SHP77 (cell line): ENCODE results near the gene SP4.
"Not testable (repeated sequence)": the region's sequence is repeated elsewhere in the genome, so short reads cannot be mapped to it uniquely, and the experiment has no call there.

Experiments used
- DNase-seq, 2 experiments: peaks; one replicate each; lab custom pipeline; 2025; lab: John Stamatoyannopoulos, UW

Gene SP4

GRCh38 chr7:21526007-21526406 is 98.1 kb downstream of the SP4 start:
- DNase-seq: peak in 1 of 2 experiments; percentile 3

GRCh38 chr7:21526448-21526847 is 98.6 kb downstream of the SP4 start:
- DNase-seq: no peak

DNA sequence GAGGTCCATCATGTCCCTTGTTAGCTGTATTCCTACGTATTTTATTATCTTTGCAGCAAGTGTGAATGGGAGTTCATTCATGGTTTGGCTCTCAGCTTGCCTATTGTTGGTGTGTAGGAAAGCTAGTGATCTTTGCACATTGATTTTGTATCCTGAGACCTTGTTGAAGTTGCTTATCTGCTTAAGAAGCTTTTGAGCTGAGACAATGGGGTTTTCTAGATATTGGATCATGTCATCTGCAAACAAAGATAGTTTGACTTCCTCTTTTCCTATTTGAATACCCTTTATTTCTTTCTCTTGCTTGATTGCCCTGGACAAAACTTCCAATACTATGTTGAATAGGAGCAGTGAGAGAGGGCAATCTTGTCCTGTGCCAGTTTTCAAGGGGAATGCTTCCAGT is 104.6 kb downstream of the SP4 start:
- not testable (repeated sequence) for DNase-seq

DNA sequence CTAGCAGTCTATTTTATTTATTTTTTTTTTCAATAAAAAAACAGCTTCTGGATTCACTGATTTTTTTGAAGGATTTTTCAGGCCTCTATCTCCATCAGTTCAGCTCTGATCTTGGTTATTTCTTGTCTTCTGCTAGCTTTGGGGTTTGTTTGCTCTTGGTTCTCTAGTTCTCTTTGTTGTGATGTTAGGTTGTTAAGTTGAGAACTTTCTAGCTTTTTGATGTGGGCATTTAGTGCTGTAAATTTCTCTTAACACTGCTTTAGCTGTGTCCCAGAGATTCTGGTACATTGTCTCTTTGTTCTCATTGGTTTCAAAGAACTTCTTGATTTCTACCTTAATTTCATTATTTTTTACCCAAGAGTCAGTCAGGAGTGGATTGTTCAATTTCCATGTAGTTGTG is 105.8 kb downstream of the SP4 start:
- DNase-seq: not testable (repeated sequence)

- not testable (repeated sequence) for DNase-seq
Measured at GRCh38 chr7:21536445-21537118, 108.7 kb downstream of the SP4 start.

GRCh38 chr7:21538936-21539495 is 111.1 kb downstream of the SP4 start:
- no peak for DNase-seq

GRCh38 chr7:21542891-21543527 is 115.1 kb downstream of the SP4 start, which contains the start of gene DNAH11:
TSS of gene DNAH11 (plus strand) at chr7:21543039. CDS start at chr7:21543246, 207 bp downstream.
- no peak for DNase-seq

DNA sequence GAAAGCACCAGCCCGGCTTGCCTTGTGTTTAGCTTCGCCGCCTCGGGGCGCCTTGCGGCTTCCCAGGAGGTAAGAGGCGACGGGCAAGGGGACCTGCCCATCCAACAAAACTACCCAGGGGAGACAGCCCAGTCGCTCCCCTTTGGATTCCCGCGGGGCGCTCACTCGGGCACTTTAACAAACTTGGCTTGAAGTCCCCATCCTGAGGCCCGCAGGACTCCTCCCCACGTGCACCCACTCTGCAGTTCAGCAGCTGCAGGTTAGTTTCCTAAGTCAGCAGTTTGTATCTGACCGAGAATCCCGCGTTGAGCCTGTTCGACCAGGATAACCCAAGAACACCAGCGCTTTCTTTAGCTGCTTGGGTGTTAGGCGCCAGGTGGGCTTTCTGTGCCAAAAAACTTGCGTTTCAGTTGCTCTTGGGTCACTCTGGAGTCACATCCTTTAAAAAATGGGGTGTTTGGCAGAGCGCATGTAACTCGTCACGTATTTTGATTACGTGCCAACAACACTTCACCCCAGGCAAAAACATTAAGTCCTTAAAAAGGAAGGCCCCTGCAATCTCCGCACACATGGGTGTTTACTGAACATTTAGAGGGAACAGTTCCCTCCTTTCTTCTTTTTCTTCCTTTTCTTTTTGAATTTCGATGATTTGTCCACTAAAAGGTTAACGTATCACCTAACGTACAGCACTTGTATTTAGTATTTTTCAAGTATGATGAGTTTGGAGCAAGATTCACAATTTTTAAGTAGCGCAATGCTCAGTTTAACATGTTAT is 115.8 kb downstream of the SP4 start:
- DNase-seq: no peak

DNA sequence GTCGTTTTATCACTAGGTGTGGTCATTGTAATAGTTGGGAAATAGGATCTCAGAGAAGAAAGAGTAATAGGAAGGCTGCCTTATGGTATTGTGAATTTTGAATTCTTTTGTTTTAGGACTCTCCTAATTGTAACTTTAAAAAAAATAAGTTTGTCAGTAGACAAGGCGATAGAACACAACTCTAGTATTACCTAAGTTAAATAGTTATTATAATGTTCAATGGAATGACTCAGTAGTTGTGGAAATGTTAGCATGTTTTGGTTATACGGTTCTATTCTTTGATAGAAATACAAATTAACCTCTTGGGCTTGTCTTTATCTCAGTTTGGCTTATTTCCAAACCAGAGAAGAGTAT is 116.4 kb downstream of the SP4 start:
- no peak for DNase-seq

- DNase-seq: no peak
Measured at GRCh38 chr7:21544715-21545114, 116.8 kb downstream of the SP4 start.

DNA sequence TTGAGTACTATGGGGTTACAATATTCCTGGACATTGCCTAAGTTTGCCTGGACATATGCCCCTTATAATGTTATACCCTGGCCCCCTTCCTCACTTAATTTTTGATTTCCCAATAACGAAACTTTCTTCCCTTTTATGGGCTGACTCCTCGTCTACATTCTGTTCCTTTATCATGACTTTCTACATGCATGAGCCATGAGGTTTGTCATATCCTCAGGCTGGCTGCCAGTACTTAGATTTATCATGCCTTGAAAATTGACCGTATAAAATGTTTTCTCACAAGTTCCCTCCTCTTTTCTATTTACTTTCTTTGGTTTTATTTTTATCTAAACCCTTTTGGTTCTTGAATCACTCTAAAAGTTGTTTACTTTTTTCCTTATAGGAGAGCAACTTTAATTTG is 119.6 kb downstream of the SP4 start:
- DNase-seq: no peak

GRCh38 chr7:21548491-21548890 is 120.6 kb downstream of the SP4 start:
- no peak for DNase-seq

- DNase-seq: no peak
Measured at GRCh38 chr7:21550076-21550475, 122.2 kb downstream of the SP4 start.

GRCh38 chr7:21550821-21551531 is 123.1 kb downstream of the SP4 start:
- DNase-seq: no peak

- DNase-seq: no peak
Measured at GRCh38 chr7:21562385-21562784, 134.5 kb downstream of the SP4 start.
